Lung (tissue), 13 donors: Measurements from ENCODE around the gene PRM2. TPM values are rescaled to one million over a fixed set of nuclear protein-coding genes. Genes with fewer than 3 reads are reported as not detected.

ENCODE experiments used
- ATAC-seq: fragments of 200-7000 bp; cut with Tn5 transposase; one replicate; pipeline ENCODE4 v1.9.1; 2020; ENCODE audit warnings: moderate number of reproducible peaks; ENCODE audit not compliant: insufficient read depth, low FRiP score
- DNase-seq, 3 donors: peaks; one replicate each; pipeline ENCODE4 v3.0.0-alpha.2; 2013 to 2017
- H3K27ac ChIP-seq, 2 donors: one replicate each; pipeline ENCODE4 v1.5.1; 2013; ENCODE audit warnings: mild to moderate bottlenecking in 2 of 2, moderate library complexity in 2 of 2, control low read depth in 1 of 2, inconsistent platforms in 1 of 2, low read depth in 1 of 2, low read length in 1 of 2
- H3K27me3 ChIP-seq, 3 donors: one replicate each; pipeline ENCODE4 v1.5.1; 2013; ENCODE audit warnings: low read length in 2 of 3; ENCODE audit not compliant: control insufficient read depth in 3 of 3, insufficient read depth in 3 of 3
- H3K36me3 ChIP-seq, 4 donors: one replicate each; pipeline ENCODE4 v1.5.1; 2013; ENCODE audit warnings: low read length in 4 of 4, mild to moderate bottlenecking in 1 of 4, moderate library complexity in 1 of 4; ENCODE audit not compliant: control insufficient read depth in 4 of 4, insufficient read depth in 4 of 4
- H3K4me1 ChIP-seq, 5 donors: one replicate each; pipeline ENCODE4 v1.5.1; 2013; ENCODE audit warnings: low read length in 5 of 5, mild to moderate bottlenecking in 2 of 5, moderate library complexity in 1 of 5; ENCODE audit not compliant: control insufficient read depth in 5 of 5, insufficient read depth in 5 of 5
- H3K4me3 ChIP-seq: one replicate; pipeline ENCODE4 v1.5.1; 2013; ENCODE audit warnings: mild to moderate bottlenecking, control low read depth, moderate library complexity
- H3K9ac ChIP-seq, 2 donors: one replicate each; pipeline ENCODE4 v1.5.1; 2013; ENCODE audit warnings: low read length in 2 of 2, control low read depth in 1 of 2; ENCODE audit not compliant: insufficient read depth in 1 of 2
- H3K9me3 ChIP-seq, 4 donors: one replicate each; pipeline ENCODE4 v1.5.1; 2013; ENCODE audit warnings: low read length in 3 of 4, mild to moderate bottlenecking in 1 of 4, moderate library complexity in 1 of 4; ENCODE audit not compliant: control insufficient read depth in 4 of 4, insufficient read depth in 3 of 4
- WGBS, 2 donors: extraction: QIAGEN DNeasy Blood & Tissue Kit; methylation state at CpG; one replicate each; pipeline ENCODE4 v1.1.7; 2013; 5-methylcytosine and 5-hydroxymethylcytosine counted together
- polyA plus RNA-seq, 2 donors: library from polyadenylated mRNA; stranded (reverse); fragments of 200-250 nt; gene quantifications; one replicate each; pipeline ENCODE4 v1.2.1, GENCODE V29; 2013
- small RNA-seq: library from RNA; depleted of rRNA; stranded (forward); fragments of <200 nt; gene quantifications from one replicate; pipeline ENCODE3, GENCODE V24; 2014; ENCODE audit warnings: low replicate concordance
- total RNA-seq, 2 donors: library from RNA; depleted of rRNA in 1 of 2; stranded (reverse); fragments of >200 nt in 1 of 2; gene quantifications; one replicate each; pipeline ENCODE4 v1.2.1, GENCODE V29; 2014 to 2021
- TF ChIP-seq, protein P1 (sequence below): IDR thresholded peaks from 2 replicates; pipeline ENCODE4 v1.5.1; 2012; ENCODE audit warnings: mild to moderate bottlenecking; ENCODE audit errors: control extremely low read depth, extremely low read depth
- donor health status: control.
- donor health status: control.
- donor health status: Bipolar disorder and iron deficiency.
- donor health status: healthy.
- donor health status: DM: yes; HTN: yes; CAD: no.

The PRM2 gene
- total and polyA plus RNA-seq, 4 donors = not detected

DNA sequence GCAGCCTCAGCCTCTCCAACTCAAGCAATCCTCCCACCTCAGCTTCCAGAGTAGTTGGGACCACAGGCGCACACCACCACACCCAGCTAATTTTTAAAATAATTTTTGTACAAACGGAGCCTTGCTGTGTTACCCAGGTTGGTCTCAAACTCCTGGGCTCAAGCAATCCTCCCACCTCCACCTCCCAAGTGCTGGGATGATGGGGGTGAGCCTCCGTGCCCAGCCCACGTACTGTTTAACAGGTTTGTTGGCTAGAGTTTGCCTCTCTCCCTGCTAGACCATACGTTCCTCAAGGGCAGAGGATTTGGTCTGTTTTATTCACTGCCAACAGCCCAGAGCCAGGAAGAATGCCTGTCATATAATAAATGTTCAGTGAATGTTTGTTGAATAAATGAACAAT, 46.8 kb downstream of the PRM2 start:
- no peak overlapping the region for H3K27ac ChIP-seq
- DNase-seq (no peak), ATAC-seq (no peak)
- peaks cover 0 to 17% (median 0%) of the 10 kb centered on the region in 5 donors for H3K4me1 ChIP-seq
- no peaks in the 10 kb centered on the region for H3K36me3 ChIP-seq
- TF ChIP-seq, protein P1, sequence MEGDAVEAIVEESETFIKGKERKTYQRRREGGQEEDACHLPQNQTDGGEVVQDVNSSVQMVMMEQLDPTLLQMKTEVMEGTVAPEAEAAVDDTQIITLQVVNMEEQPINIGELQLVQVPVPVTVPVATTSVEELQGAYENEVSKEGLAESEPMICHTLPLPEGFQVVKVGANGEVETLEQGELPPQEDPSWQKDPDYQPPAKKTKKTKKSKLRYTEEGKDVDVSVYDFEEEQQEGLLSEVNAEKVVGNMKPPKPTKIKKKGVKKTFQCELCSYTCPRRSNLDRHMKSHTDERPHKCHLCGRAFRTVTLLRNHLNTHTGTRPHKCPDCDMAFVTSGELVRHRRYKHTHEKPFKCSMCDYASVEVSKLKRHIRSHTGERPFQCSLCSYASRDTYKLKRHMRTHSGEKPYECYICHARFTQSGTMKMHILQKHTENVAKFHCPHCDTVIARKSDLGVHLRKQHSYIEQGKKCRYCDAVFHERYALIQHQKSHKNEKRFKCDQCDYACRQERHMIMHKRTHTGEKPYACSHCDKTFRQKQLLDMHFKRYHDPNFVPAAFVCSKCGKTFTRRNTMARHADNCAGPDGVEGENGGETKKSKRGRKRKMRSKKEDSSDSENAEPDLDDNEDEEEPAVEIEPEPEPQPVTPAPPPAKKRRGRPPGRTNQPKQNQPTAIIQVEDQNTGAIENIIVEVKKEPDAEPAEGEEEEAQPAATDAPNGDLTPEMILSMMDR = no peak
- no peak overlapping the region for H3K4me3 ChIP-seq
- H3K9me3 ChIP-seq = no peaks in the 10 kb centered on the region
- no peaks in the 10 kb centered on the region for H3K27me3 ChIP-seq
- 89 to 95% methylated on average over 5 of the region's 5 CpGs for WGBS, 2 donors
- no peak overlapping the region for H3K9ac ChIP-seq

DNA sequence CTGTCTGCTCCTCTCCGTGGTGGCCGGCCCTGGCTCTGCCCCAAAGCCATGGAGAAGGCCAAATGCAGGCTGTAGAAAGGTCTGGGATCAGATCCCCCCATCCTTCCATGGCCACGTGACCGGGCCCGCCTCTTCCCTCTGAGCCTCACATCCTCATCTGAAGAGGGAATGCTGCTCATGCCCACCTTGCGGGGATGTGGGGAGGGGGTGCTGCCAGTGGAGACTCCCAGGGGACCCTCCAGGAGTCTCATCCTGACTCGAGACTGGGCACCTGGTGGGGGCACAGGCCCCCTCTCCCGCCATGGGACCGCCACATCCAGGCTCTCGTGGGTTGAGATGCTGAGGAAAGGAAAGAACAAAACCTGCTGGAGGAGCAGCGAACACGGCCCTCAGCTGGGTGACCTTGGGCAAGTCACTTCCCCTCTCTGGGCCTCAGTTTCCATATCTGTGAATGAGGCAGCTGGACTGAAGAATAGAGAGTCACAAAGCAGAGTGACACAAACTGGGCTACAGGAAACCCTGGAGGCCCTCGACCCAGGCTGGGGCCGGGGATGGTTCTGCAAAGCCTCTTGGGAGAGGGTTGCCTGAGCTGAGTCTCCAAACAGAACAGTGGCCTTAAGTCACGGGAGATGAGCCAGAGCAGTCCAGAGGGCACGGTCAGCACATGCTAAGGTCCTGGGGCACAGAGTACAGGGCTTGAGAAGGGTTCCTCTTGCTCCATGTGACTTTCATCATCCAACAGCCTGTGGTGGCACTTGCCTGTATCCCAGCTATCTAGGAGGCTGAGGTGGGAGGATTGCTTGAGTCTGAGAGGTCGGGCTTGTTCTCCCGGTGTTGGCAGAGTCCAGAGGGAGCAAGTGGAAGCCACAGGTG, 50.4 kb downstream of the PRM2 start:
- Histone ChIP-seq H3K4me1 (peaks cover 0 to 7% (median 0%) of the 10 kb centered on the region in 5 donors), H3K27ac (no peak overlapping the region), H3K9ac (no peak overlapping the region), H3K27me3 (no peaks in the 10 kb centered on the region), H3K36me3 (no peaks in the 10 kb centered on the region), H3K9me3 (no peaks in the 10 kb centered on the region), H3K4me3 (no peak overlapping the region)
- no peak for DNase-seq
- WGBS, 2 donors = 79% methylated on average over 18 of the region's 18 CpGs
- no peak for ATAC-seq
- TF ChIP-seq, protein P1 = no peak

Small RNA genes lying within 50 kb of the gene (small RNA-seq; reads per million reads assigned to genes)
- gene MIR548H2 (not detected), gene RF00019 (not detected), gene RF00554 (not detected)

Other genes with a start within 250 kb of the PRM2 start
- 10 to 100 TPM; 16.7 to 30.5 TPM for gene SOCS1, start 20.3 kb downstream of the PRM2 start, total RNA-seq
- 10 to 100 TPM; 13.8 to 39.7 TPM for gene SOCS1, start 20.3 kb downstream of the PRM2 start, polyA plus RNA-seq
- gene TNP2, start 7.2 kb downstream of the PRM2 start, total RNA-seq = not detected
- gene TNP2, start 7.2 kb downstream of the PRM2 start, polyA plus RNA-seq = not detected
- not detected for gene PRM3, start 2.9 kb downstream of the PRM2 start, total RNA-seq
- not detected for gene PRM3, start 2.9 kb downstream of the PRM2 start, polyA plus RNA-seq
- gene PRM1, start 4.8 kb upstream of the PRM2 start, total RNA-seq = not detected
- gene PRM1, start 4.8 kb upstream of the PRM2 start, polyA plus RNA-seq = not detected
- 1 to 10 TPM; 4.4 to 4.6 TPM for gene RMI2, start 69.0 kb upstream of the PRM2 start, total RNA-seq
- 1 to 10 TPM; 2.5 to 7.2 TPM for gene RMI2, start 69.0 kb upstream of the PRM2 start, polyA plus RNA-seq